ENCODE results near the gene IZUMO3. TPM values are rescaled to one million over a fixed set of nuclear protein-coding genes. Genes with fewer than 3 reads are reported as not detected.

Gene IZUMO3
- total and polyA plus RNA-seq, 2 of the 13 experiments (the other 11 are each of a cell fraction or from before 2014, with no cell fraction given) = not detected

DNA sequence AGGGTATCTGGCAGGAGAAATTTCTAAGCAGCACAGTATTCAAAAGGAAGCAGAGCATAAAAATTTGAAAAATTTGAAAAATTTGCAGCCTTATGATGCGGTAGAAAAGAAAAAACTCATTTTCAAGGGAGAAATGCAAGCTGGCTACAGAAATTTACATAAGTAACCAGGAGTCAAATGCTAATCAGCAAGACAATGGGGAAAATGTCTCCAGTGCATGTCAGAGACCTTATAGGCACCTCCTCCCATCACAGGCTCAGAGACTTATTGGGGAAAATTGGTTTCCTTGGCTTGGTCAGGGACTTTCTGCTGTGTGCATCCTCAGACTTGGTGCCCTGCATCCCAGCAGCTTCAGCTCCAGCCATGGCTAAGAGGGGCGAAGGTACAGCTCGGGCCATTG lies 35.8 kb downstream of the IZUMO3 start:
- no peak overlapping the region for H3K4me3 ChIP-seq (replicated peaks in 1 of 3; ENCODE audit: insufficient read depth in 1 of 3, low read depth in 2 of 3, low read length in 3 of 3)
- POLR2A ChIA-PET = no interaction called here
- no TSS peak for BruUV-seq (replicated peaks)
- no peaks in the 10 kb centered on the region for H4K20me1 ChIP-seq (ENCODE audit: insufficient read depth, low read length)
- H2AFZ ChIP-seq (ENCODE audit: low read length) = no peak overlapping the region
- H3K27me3 ChIP-seq (ENCODE audit: control insufficient read depth in 1 of 2, insufficient read depth in 2 of 2, low read length in 2 of 2) = no peaks in the 10 kb centered on the region
- intact Hi-C loops (cut with micrococcal nuclease; ENCODE audit: unreplicated experiment) = no loop called here
- H3K4me1 ChIP-seq (ENCODE audit: insufficient read depth, low read length) = no peaks in the 10 kb centered on the region
- in situ Hi-C loops (cut with HindIII; ENCODE audit: extremely low pct_ligation_motif_present, low pct_unique_long_range_greater_than_20kb) = no loop called here
- no peak for FAIRE-seq
- no peak for ATAC-seq
- WGBS (ENCODE audit: low lambda C conversion rate) = 6% methylated on average over 3 of the region's 3 CpGs
- TF ChIP-seq REL (CRISPR knock-in tag; conservative IDR thresholded peaks at IDR 0.05) (no peak), ZBTB14 (CRISPR knock-in tag; IDR thresholded peaks at IDR 0.05) (no peak), MATR3 (CRISPR knock-in tag; IDR thresholded peaks at IDR 0.05) (no peak), SP2 (CRISPR knock-in tag; IDR thresholded peaks at IDR 0.05) (no peak), MLX (CRISPR knock-in tag; IDR thresholded peaks at IDR 0.05) (no peak), ZNF879 (CRISPR knock-in tag; IDR thresholded peaks at IDR 0.05) (no peak), PPARG (CRISPR knock-in tag; conservative IDR thresholded peaks at IDR 0.05) (no peak), HMGXB3 (CRISPR knock-in tag; IDR thresholded peaks at IDR 0.05; ENCODE audit: borderline replicate concordance) (no peak), CSRNP1 (CRISPR knock-in tag; IDR thresholded peaks at IDR 0.05) (no peak), JDP2 (CRISPR knock-in tag; IDR thresholded peaks at IDR 0.05; ENCODE audit: borderline replicate concordance) (no peak), SMC3 (IDR thresholded peaks at IDR 0.05; ENCODE audit: low read length) (no peak)
- TF ChIP-seq, protein P1, sequence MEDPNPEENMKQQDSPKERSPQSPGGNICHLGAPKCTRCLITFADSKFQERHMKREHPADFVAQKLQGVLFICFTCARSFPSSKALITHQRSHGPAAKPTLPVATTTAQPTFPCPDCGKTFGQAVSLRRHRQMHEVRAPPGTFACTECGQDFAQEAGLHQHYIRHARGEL (CRISPR knock-in tag; IDR thresholded peaks at IDR 0.05) = no peak
- TF ChIP-seq, protein P2, sequence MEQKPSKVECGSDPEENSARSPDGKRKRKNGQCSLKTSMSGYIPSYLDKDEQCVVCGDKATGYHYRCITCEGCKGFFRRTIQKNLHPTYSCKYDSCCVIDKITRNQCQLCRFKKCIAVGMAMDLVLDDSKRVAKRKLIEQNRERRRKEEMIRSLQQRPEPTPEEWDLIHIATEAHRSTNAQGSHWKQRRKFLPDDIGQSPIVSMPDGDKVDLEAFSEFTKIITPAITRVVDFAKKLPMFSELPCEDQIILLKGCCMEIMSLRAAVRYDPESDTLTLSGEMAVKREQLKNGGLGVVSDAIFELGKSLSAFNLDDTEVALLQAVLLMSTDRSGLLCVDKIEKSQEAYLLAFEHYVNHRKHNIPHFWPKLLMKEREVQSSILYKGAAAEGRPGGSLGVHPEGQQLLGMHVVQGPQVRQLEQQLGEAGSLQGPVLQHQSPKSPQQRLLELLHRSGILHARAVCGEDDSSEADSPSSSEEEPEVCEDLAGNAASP (CRISPR knock-in tag; IDR thresholded peaks at IDR 0.05; ENCODE audit: borderline replicate concordance) = no peak
- no peaks in the 10 kb centered on the region for H3K79me2 ChIP-seq (ENCODE audit: insufficient read depth, low read length)
- peaks cover 77% of the 10 kb centered on the region for H3K9me3 ChIP-seq (ENCODE audit: low read length)
- CTCF ChIA-PET (ENCODE audit: low intra/inter-chr PET ratio, low total read pairs) = no interaction called here
- DNase-seq (ENCODE audit: low spot score) = no peak
- H3K9ac ChIP-seq (ENCODE audit: insufficient read depth, low read depth, low read length) = no peak overlapping the region
- H3K36me3 ChIP-seq (replicated peaks in 1 of 2; ENCODE audit: control insufficient read depth in 1 of 2, insufficient read depth in 2 of 2, low read length in 2 of 2) = no peaks in the 10 kb centered on the region
- H3K27ac ChIP-seq (ENCODE audit: extremely low read length, insufficient read depth, low read length) = no peak overlapping the region
- no peak overlapping the region for H3K4me2 ChIP-seq (ENCODE audit: low read depth, low read length)
